HG02938 (cell line): Measurements from ENCODE around the gene RNF135.
"Not testable (repeated sequence)": the region's sequence is repeated elsewhere in the genome, so short reads cannot be mapped to it uniquely, and the experiment has no call there.

Source experiments
- ATAC-seq: cut with Tn5 transposase; IDR thresholded peaks from one replicate; pipeline ENCODE4 v1.9.1; 2021; ENCODE audit warnings: mild to moderate bottlenecking, moderate library complexity; ENCODE audit not compliant: unreplicated experiment

RNF135 gene

GRCh38 chr17:30997842-30998241, 27.0 kb downstream of the RNF135 start:
- ATAC-seq = no peak

- ATAC-seq = no peak
Measured at GRCh38 chr17:31002047-31002446, 31.2 kb downstream of the RNF135 start.

- no peak for ATAC-seq
Measured at GRCh38 chr17:31003225-31003866, 32.5 kb downstream of the RNF135 start.

- no peak for ATAC-seq
Measured at GRCh38 chr17:31004160-31004559, 33.3 kb downstream of the RNF135 start.

- ATAC-seq = no peak
Measured at GRCh38 chr17:31007695-31008373, 37.0 kb downstream of the RNF135 start.

- ATAC-seq = no peak
Measured at GRCh38 chr17:31008374-31009041, 37.7 kb downstream of the RNF135 start.

- not testable (repeated sequence) for ATAC-seq
Measured at GRCh38 chr17:31009042-31009702, 38.3 kb downstream of the RNF135 start.

GRCh38 chr17:31010014-31010413, 39.2 kb downstream of the RNF135 start:
- not testable (repeated sequence) for ATAC-seq

GRCh38 chr17:31013844-31014243, 43.0 kb downstream of the RNF135 start:
- no peak for ATAC-seq

GRCh38 chr17:31015639-31016038, 44.8 kb downstream of the RNF135 start:
- no peak for ATAC-seq

- ATAC-seq = no peak
Measured at GRCh38 chr17:31019004-31019403, 48.2 kb downstream of the RNF135 start.

GRCh38 chr17:31023171-31023570, 52.3 kb downstream of the RNF135 start:
- not testable (repeated sequence) for ATAC-seq

GRCh38 chr17:31031841-31032240, 61.0 kb downstream of the RNF135 start:
- ATAC-seq = no peak

- not testable (repeated sequence) for ATAC-seq
Measured at GRCh38 chr17:31035611-31036010, 64.8 kb downstream of the RNF135 start.

- ATAC-seq = not testable (repeated sequence)
Measured at GRCh38 chr17:31040837-31041236, 70.0 kb downstream of the RNF135 start.

- ATAC-seq = not testable (repeated sequence)
Measured at GRCh38 chr17:31042378-31042777, 71.5 kb downstream of the RNF135 start.

- not testable (repeated sequence) for ATAC-seq
Measured at GRCh38 chr17:31046856-31047425, 76.1 kb downstream of the RNF135 start.

GRCh38 chr17:31048142-31048541, 77.3 kb downstream of the RNF135 start:
- no peak for ATAC-seq

- no peak for ATAC-seq
Measured at GRCh38 chr17:31048780-31049179, 77.9 kb downstream of the RNF135 start.
